ENCODE results near the gene FRMD4B. TPM values are rescaled to one million over a fixed set of nuclear protein-coding genes. Genes with fewer than 3 reads are reported as not detected.

FRMD4B gene
- total RNA-seq, 4 donors from 2014 or later = 34.9 to 70.0 (median 38.5) TPM

- TF ChIP-seq CTCF (IDR thresholded peaks at IDR 0.05; ENCODE audit: low read depth) = no peak
Measured at GRCh38 chr3:69251078-69251805, 134.6 kb downstream of the FRMD4B start.

GRCh38 chr3:69250014-69250413 is 135.9 kb downstream of the FRMD4B start:
- TF ChIP-seq CTCF (IDR thresholded peaks at IDR 0.05; ENCODE audit: low read depth) = no peak

- no peak for TF ChIP-seq CTCF (IDR thresholded peaks at IDR 0.05; ENCODE audit: low read depth)
Measured at GRCh38 chr3:69249001-69249400, 136.9 kb downstream of the FRMD4B start.

- TF ChIP-seq CTCF (IDR thresholded peaks at IDR 0.05; ENCODE audit: low read depth) = no peak
Measured at GRCh38 chr3:69248436-69248835, 137.5 kb downstream of the FRMD4B start.

GRCh38 chr3:69246612-69247011 is 139.3 kb downstream of the FRMD4B start:
- no peak for TF ChIP-seq CTCF (IDR thresholded peaks at IDR 0.05; ENCODE audit: low read depth)

- TF ChIP-seq CTCF (IDR thresholded peaks at IDR 0.05; ENCODE audit: low read depth) = no peak
Measured at GRCh38 chr3:69244039-69244438, 141.8 kb downstream of the FRMD4B start.

GRCh38 chr3:69241769-69242168 is 144.1 kb downstream of the FRMD4B start:
- no peak for TF ChIP-seq CTCF (IDR thresholded peaks at IDR 0.05; ENCODE audit: low read depth)

All from subcutaneous adipose tissue (tissue), 4 donors.